Mucosa of gallbladder (tissue), 1 donor: ENCODE results near the gene BNIP2. TPM values are rescaled to one million over a fixed set of nuclear protein-coding genes. Genes with fewer than 3 reads are reported as not detected.
"Not testable (repeated sequence)": the region's sequence is repeated elsewhere in the genome, so short reads cannot be mapped to it uniquely, and the experiment has no call there.

ENCODE experiments used
- DNase-seq: peaks from one replicate; pipeline ENCODE4 v3.0.0-alpha.2; 2020; ENCODE audit warnings: low spot score
- total RNA-seq: library from RNA; stranded (reverse); gene quantifications from one replicate; pipeline ENCODE4 v1.2.1, GENCODE V29; 2021
- donor health status: DM: no; HTN: no; CAD: no.

BNIP2 gene, protein sequence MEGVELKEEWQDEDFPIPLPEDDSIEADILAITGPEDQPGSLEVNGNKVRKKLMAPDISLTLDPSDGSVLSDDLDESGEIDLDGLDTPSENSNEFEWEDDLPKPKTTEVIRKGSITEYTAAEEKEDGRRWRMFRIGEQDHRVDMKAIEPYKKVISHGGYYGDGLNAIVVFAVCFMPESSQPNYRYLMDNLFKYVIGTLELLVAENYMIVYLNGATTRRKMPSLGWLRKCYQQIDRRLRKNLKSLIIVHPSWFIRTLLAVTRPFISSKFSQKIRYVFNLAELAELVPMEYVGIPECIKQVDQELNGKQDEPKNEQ
- total RNA-seq = 51.1 TPM

DNA sequence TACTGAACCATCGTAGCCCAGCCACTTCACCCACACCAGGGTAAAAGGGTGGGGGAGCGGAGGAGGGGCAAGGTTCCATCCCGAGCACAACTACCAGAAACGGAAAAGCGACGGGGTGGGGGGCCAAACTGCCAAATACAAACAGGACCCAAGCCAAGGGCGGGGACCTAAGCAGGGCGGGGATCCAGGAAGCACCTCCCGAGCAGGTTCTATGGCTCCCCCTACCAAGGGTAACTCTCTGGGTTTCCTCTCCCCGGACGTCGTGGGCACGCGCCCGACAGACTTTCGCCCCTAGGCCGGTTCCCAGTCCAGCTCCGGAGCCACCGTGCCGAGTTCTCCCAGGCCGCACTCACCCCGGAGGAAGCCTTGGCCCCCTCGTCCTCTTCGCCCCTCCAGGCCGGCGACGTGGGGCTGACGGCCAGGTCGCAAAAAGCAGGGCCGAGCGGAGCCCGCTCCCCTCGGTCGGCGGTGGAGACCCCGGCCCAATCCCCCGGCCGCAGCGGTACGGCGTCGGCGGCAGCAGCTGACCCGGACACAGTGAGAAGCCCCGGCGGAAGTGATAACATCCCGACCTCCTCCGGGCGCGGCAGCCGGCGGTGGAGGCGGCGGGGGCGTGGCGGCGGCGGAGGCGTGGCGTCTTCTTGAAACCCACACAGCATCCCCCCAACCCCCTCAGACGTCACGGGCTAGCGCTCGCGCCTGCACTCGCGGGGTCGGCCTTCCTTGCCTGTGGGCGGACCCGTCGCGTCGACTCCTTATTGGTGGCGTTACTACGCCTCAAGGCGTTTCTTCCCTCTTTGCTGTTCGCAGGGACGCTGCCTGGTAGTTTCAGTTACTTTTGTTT is at the start of gene BNIP2:
Gene BNIP2, minus strand, starts transcription at position 539 of the 844 bp plus-strand sequence. CDS start 6,863 bp downstream, outside the sequence.
- DNase-seq = peak; percentile 99

DNA sequence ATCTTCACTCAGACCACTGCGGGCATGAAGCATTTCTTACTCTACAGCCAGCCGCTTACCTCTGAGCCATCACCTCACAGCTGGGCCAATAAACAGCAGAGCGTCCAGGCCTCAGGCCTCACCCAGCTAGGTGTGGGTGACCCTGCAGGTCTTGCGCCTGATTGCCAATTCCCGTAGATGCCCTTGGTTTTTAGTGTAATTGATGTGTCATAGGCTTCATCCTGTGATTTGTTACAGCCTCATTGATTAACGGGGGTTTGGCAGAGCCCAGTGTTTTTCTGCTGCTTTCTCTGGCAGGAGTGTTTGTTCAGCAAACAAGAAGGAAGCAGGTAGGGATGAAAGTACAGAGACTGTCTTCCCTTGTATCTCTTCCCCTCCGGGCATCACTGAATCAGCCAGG is 49.6 kb upstream of the BNIP2 start:
- DNase-seq = peak; percentile 86

DNA sequence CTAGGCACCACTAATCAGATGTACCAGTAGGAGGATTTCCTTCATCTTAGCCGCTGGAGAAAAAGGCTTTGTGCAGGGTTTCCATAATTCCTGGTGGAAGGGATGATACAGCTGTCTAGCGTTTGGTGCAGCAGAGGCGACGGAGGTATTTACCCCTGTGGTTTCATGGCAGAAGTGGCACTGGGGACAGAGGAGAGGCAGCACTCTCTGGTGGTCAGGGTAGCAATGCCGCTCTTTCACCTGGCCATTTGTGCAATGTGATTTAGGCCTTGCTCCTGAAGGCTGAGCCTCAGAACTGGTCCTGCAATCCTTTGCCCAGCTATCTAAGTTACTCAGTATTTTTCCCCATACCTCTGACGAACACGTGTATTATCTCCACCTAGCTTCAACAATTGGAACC is 47.1 kb upstream of the BNIP2 start:
- DNase-seq = no peak

DNA sequence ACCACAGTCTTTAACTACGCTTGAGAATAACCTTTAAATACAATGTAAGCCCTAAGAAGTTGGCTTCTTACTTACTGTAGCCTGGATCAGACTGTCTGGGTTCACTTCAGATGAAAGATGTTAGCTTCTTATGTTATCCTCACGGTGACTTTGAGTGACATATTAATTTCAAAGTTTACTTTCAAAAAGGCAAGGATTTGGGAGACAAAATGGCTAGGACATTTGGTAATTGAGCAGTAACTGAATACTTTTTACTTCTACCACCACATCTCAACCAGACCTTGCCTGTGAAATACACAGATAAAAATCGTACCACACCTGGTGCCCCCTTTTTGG is 36.0 kb upstream of the BNIP2 start:
- DNase-seq = no peak

DNA sequence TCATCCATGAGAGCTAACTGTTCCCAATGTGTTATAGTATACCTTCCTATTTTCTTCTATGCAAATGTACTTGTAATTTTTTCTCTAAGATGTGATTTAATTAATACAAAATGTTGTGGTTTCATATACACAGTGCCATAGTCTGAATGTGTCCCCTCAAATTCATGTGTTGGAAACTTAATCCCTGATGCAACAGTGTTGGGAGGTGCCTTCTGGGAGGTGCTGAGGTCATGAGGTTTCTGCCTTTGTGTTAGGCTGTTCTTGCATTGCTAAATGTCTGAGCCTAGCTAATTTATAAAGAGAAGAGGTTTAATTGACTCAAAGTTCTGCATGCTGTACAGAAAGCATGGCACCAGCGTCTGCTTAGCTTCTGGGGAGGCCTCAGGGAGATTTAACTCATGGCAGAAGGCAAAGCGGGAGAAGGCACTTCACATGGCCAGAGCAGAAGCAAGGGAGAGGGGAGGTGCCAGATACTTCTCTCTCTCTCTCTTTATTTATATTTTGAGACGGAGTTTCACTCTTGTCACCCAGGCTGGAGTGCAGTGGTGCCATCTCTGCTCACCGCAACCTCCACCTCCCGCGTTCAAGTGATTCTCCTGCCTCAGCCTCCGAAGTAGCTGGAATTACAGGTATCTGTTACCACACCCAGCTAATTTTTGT is 34.7 kb upstream of the BNIP2 start:
- DNase-seq = no peak

DNA sequence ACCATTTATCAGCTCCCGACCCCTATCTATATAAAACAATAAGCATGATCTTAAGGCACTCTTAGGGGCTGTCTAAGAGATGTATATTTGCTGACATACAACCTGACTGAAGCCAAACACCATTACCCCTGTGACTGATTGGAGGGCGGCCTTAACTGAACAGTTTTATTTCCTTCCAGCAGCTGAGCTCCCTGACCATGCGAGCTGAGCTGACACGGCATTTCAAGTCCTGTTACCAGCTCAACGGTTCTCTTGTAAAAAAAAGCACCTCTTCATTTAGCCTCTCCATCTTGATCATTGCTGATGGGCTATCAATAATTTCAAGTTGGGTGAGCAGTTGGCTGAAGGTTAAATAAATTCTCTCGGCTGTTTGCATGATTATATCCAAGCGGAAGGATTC is 33.4 kb upstream of the BNIP2 start:
- DNase-seq = no peak

DNA sequence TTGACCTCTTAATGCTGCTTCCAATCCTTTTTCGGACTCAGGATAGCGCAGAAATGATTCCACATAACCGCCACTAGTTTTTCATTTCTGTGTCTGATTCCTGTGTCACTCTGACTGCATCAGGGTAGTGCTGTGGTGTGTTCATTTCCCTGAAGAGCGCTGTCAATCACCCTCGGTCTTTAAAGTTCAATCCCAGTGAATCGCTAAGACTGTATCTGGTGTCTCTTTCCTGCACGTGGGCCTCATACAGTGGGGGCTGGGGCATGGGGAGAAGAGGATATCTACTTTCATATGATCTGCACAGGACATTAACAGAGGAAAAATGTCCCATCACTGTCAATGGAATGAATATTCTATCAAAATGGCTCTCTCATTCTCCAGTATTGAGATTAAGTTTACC is 32.9 kb upstream of the BNIP2 start:
- DNase-seq = no peak

DNA sequence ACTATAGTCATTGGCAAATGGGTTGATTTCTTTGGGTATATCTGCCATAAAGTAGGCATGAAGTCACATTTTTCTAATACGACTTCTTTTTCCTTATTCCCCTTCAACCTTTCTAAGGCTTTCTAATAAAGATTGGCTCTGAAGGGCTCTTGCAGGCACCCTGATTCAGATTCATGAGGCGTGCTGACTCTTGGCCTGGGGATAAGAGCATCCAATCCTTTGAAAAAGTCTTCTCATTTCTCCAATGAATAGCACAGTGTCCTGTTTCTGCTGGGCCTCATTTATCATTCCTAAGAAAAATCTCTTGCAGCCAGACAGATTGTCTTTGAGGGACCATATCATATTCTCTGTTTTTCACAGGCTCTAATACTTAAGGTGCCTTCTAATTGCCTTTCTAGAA is 32.3 kb upstream of the BNIP2 start:
- DNase-seq = no peak

DNA sequence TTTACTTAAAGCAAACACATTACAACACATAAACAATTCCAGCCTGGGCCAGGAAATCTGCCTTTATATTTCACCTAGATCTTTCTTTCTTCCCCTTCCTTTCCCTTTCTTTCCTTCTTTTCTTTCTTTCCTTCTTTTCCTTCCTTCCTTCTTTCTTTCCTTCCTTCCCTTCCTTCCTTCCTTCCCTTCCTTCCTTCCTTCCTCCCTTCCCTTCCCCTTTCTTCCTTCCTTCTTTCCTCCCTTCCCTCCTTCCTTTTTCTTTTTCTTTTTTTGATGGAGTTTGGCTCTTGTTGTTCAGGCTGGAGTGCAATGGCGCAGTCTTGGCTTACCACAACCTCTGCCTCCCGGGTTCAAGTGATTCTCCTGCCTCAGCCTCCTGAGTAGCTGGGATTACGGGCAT is 24.1 kb upstream of the BNIP2 start:
- DNase-seq = no peak

DNA sequence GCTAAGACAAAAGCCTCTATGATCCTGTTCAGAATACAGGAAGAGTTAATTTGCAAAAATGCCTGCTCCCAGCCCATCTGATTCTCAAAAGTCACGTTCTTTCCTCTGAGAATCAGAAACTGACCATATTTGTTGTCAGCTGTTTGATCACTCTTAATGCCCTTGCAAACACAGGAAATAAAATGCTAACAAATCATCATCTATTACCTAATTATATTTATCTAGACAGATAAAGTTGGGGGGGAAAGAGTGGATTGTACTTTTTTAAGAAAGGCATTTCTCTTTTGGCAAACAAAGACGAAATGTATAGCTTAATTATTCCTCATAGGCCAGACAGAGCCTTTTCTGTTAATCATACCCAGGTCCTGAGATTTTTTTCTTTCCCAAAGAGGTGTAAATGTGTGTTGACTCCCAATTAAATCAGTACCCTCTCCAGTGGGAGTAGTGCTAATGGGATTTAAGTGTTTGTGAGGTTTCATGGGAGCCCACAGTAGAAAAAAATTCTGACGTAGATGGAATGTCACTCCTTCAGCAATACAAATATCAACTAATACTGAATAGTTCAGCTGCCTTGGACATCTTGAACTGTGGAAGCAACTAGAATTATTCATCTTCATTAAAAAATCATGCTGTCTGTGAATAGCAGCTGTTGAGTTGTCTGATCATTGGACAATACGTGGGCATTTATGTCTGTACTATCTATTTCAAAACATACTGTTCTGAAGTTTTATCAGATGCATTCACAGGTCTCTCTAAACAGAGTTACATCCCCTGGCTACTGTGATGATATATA is 22.5 kb upstream of the BNIP2 start:
- DNase-seq = no peak

DNA sequence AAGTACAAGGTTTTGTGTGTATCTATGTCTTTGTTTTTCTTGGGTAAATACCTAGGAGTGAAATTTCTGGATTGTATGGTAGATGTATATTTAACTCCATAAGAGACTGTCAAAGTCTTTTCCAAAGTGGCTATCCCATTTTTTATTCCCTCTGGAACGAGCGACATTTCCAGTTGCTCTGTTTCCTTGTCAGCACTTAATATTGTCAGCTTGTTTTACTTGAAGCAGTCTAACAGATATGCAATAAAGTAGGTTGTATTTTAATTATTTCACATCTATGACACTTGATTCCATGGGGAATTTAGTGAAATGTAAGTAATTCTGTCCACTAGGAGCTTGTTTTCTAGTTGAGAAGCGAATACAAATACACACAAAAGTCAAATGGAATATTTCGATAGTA is 18.5 kb upstream of the BNIP2 start:
- no peak for DNase-seq

DNA sequence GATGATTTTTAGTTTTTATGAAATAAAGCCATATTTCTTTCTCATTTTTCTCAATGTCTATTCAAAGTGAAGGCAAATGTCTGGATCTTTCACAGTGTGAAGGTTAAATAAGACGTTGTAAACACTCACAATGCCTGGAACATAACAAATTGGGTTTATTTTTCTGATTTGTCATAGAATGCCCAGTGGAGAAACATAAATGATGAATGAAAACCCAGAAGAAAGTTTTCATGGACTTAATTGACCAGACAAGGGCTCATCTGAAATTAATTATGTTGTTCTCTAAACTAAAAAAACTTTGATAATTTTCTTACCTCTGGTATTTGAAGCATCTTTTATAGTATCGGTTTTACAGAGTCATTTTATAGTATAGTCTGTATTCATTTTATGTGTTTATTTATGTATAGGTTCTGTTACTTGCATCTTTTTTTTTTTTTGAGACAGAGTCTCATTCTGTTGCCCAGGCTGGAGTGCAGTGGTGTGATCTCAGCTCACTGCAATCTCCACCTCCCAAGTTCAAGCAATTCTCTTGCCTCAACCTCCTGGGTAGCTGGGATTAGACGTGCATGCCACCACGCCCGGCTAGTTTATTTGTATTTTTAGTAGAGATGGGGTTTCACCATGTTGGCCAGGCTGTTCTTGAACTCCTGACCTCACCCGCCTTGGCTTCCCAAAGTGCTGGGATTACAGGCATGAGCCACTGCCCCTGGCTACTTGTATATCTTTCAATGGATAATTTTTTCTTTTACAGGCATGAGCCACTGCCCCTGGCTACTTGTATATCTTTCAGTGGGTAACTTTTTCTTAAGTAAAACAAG is 15.1 kb upstream of the BNIP2 start:
- no peak for DNase-seq

DNA sequence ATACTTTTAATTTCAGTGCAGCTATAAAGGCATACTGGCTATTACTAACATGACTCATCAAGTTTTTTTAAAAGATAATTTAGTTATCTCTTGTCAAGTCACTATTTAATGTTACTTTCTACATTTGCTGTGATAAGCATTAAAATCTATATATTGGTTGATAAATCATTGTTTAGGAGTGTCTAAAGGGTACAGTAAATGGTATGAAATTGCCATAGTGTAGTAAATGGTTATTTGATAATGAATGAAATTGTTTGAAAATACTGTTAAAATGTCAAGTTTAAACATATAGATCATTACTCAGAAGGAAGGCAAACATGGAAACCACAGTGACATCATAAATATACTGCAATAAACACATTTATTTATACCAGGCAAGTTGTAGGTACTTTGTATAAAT is 13.2 kb upstream of the BNIP2 start:
- no peak for DNase-seq

DNA sequence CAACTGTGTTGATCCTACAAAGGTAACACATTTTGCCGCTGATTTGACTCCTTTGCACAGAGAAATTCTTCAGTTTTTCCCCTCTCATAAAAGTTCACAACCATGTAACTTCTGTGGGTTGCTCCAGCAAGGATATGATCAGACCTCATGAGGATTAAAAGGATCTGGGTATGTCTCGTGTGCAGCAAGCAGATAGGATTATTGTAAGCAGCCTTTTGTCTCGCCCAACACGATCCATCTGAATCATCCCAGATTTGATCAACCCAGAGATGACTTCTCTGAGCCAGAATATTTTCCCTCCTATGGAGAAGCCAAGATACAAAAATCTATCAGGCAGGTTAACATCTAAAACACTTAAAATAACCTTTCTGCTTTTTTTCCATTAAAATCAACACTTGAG is 12.8 kb upstream of the BNIP2 start:
- no peak for DNase-seq

DNA sequence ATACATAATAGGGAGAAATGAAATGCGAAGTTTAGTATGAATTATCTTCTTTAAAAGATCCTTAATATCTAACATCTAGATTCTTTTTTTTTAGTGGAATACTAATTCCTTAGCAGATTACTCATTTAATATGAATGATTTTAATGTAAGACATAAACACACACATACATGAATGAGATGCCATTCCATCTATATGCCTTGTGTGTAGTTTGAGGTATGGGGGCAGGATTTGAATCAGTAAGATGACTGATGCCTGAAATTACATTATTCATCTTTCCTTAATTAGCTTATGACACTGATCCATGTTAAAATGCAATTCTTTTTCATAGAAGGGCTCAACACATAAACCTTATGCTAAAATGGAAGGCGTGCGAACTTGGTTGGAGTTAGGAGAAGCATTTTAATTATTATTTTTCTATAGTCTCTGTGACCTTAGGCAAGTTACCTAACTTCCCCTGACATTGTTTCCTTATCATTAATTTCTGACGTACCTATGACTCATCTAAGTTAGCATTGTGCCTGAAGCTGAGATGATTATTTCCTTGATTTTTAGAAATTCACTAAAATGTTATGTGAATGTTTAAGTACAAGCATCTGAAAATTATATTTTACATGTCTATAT is 10.8 kb upstream of the BNIP2 start:
- DNase-seq = no peak

DNA sequence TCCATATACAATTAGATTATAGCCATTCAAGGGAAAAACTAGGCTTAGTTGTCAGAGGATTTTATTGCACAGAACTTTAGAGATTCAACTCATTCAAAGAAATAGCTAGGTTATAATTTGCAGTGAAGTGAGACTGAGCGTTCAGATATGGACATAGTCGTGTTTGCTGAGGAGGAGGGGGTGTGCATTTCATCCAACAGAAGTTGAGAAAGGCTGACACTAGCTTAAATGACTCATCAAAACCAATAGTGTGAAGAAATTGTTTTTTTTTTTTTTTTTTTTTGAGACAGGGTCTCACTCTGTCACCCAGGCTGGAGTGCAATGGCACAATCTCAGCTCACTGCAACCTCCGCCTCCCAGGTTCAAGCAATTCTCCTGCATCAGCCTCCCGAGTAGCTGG is 8.9 kb upstream of the BNIP2 start:
- not testable (repeated sequence) for DNase-seq

DNA sequence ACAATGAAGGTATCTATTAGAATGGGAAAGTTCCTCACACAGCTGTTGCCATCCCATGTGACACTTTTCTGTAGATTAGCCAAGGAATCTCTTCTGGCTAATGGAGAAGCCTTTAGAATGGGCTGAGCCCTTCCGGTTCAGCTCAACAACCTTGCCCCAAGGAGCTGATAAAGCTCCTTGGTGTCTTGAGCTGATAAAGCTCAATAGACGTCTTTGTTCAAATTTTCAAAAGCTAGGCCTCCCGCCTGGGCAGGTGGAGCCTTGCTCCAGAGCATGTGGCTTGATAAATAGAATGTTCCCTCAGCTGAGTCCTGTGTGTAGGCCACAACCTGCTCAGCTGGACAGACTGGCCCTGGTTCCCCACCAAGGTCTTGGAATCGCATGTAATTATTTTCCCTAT is 7.2 kb upstream of the BNIP2 start:
- DNase-seq = no peak

DNA sequence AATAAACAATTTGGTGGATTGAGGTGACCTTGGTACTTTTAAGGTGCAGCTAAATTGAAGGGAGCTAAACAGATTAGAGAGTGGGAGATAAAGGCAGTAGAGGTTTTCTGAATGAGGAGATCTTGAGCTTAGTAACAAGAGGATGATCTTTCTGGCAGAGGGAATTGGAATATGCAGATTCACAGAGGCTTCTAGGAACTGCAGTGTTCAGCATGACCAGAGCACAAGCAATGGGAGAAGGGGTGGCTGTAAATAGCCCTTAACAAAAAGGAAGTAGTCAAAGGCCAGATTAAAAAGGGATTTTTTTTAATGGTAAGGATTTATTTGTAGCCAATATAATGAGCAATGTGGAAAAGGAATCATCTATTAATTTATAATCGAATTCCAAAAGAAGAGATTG is 5.7 kb upstream of the BNIP2 start:
- no peak for DNase-seq

DNA sequence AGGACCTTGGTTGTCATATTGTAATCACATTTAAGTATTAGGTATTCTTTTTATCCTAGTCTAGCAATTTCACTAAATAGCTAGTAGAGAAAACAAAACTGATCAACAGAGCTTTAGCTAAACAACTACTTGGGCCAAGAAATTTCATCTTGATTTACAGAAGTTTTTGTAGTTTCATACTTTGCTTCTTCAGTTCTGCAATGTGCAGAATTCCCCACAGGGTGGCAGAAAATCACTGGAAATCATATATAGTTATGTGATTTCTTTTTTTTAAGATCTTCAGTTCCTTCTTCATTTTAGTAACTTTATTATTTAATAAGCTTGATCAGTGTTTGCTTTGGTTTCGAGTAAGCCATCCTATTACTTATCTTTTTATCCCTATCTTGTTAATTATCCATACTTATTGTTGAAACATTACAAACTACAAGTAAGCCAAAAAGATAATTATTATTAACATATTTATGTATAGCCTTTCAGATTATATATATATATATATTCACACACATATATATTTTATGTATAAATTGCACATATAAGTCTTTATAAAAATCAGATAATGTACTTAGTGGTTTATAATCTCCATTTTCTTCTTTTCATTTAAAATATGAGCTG is 2.2 kb upstream of the BNIP2 start:
- peak; percentile 60 for DNase-seq

DNA sequence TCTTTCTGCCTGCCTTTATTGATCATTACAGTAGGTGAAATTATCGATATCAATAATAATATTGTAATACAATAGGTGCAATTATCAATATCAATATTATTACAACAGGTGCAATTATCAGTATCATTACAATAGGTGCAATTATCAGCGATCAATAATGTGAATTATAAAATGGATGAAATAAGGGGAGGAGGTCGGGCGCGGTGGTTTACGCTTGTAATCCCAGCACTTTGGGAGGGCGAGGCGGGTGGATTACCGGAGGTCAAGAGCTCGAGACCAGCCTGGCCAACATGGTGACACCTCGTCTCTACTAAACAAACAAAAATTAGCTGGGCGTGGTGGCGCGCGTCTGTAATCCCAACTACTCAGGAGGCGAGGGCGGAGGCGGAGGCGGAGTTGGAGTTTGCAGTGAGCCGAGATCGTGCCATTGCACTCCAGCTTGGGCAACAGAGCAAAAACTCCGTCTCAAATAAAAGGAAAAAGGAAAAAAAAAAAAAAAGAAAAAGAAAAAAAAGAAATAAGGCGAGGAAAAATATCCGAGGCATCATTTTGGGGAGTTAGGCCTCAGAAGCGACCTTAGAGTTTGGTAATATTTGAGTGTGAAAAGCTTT is 611 bp upstream of the BNIP2 start:
- peak; percentile 86 for DNase-seq
